HCT116 (cell line): ENCODE results near the gene ZNF880.

ENCODE experiments used
- CBX3 ChIP-seq: IDR thresholded peaks from 2 replicates; pipeline ENCODE4 v1.6.1; 2012; ENCODE audit warnings: low read depth
- EZH2phosphoT487 ChIP-seq: fragments of 200-600 bp; IDR thresholded peaks from 2 replicates; pipeline ENCODE4 v1.6.1; 2018; ENCODE audit warnings: antibody characterized with exemption, borderline replicate concordance
- JUND ChIP-seq: IDR thresholded peaks from 2 replicates; pipeline ENCODE4 v1.6.1; 2012
- POLR2A ChIP-seq: IDR thresholded peaks from 2 replicates; pipeline ENCODE4 v1.7.0; 2011; ENCODE audit warnings: borderline replicate concordance; ENCODE audit not compliant: insufficient read depth, insufficient read length; ENCODE audit errors: extremely low read depth
- POLR2AphosphoS5 ChIP-seq: IDR thresholded peaks from 2 replicates; pipeline ENCODE4 v1.6.1; 2011; ENCODE audit warnings: mild to moderate bottlenecking, low read depth, low read length, moderate library complexity
- REST ChIP-seq: IDR thresholded peaks from 2 replicates; pipeline ENCODE4 v1.6.1; 2012; ENCODE audit warnings: low read depth
- TF ChIP-seq, protein P1 (sequence below), 3 experiments: fragments of 200-600 bp in 1 of 3; sonication (generic) in 1 of 3; IDR thresholded peaks in 2 of 3; conservative IDR thresholded peaks in 1 of 3; 2 replicates each; pipeline ENCODE4 v1.5.1; 2012 to 2017; ENCODE audit warnings: low read depth in 2 of 3, low read length in 2 of 3, antibody characterized with exemption in 1 of 3, borderline replicate concordance in 1 of 3, control low read depth in 1 of 3, mild to moderate bottlenecking in 1 of 3, mixed read lengths in 1 of 3, mixed run types in 1 of 3, moderate library complexity in 1 of 3; ENCODE audit not compliant: insufficient read depth in 1 of 3

GRCh38 chr19:52397310-52398080 lies 27.8 kb downstream of the ZNF880 start, which contains the start of gene ZNF528:
- TF ChIP-seq EZH2phosphoT487 (no peak), CBX3 (no peak), JUND (no peak), POLR2A (no peak), POLR2AphosphoS5 (no peak), REST (no peak)
- TF ChIP-seq, protein P1, sequence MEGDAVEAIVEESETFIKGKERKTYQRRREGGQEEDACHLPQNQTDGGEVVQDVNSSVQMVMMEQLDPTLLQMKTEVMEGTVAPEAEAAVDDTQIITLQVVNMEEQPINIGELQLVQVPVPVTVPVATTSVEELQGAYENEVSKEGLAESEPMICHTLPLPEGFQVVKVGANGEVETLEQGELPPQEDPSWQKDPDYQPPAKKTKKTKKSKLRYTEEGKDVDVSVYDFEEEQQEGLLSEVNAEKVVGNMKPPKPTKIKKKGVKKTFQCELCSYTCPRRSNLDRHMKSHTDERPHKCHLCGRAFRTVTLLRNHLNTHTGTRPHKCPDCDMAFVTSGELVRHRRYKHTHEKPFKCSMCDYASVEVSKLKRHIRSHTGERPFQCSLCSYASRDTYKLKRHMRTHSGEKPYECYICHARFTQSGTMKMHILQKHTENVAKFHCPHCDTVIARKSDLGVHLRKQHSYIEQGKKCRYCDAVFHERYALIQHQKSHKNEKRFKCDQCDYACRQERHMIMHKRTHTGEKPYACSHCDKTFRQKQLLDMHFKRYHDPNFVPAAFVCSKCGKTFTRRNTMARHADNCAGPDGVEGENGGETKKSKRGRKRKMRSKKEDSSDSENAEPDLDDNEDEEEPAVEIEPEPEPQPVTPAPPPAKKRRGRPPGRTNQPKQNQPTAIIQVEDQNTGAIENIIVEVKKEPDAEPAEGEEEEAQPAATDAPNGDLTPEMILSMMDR (IDR thresholded peaks at IDR 0.05 in 2 of 3, conservative IDR thresholded peaks at IDR 0.05 in 1 of 3; ENCODE audit: borderline replicate concordance in 1 of 3, insufficient read depth in 1 of 3, low read depth in 2 of 3, low read length in 2 of 3) = no peak
